Measurements from ENCODE around the gene NRCAM. TPM values are rescaled to one million over a fixed set of nuclear protein-coding genes. Genes with fewer than 3 reads are reported as not detected.
A peak's percentile ranks its signal among the peaks of the same experiment; 100 is the strongest.

NRCAM gene
- total RNA-seq, 1 experiment from 2014 or later, result 2.7 TPM

DNA sequence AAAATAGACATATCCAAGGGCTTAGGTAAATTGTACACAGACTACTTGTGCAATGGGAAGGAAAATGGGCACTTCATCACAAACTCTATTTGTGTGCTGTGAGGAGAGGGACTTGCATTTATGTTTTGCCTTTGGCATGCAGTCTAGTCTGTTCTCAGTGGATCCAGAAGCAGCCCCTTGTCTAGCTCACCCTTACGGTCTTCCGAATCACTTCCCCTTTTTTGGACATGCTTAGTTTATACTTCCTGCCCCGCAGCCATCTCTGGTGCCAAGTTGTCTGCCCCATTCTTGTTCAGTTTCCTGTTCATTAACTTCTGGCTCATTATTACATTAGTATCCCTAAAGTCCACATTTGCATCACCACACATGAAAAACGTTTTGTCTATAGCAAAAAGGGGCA lies 161.6 kb downstream of the NRCAM start (continued):
- TF ChIP-seq, protein P1, sequence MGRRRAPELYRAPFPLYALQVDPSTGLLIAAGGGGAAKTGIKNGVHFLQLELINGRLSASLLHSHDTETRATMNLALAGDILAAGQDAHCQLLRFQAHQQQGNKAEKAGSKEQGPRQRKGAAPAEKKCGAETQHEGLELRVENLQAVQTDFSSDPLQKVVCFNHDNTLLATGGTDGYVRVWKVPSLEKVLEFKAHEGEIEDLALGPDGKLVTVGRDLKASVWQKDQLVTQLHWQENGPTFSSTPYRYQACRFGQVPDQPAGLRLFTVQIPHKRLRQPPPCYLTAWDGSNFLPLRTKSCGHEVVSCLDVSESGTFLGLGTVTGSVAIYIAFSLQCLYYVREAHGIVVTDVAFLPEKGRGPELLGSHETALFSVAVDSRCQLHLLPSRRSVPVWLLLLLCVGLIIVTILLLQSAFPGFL (CRISPR knock-in tag; IDR thresholded peaks at IDR 0.05; ENCODE audit: borderline replicate concordance), result no peak
- TF ChIP-seq, protein P2, sequence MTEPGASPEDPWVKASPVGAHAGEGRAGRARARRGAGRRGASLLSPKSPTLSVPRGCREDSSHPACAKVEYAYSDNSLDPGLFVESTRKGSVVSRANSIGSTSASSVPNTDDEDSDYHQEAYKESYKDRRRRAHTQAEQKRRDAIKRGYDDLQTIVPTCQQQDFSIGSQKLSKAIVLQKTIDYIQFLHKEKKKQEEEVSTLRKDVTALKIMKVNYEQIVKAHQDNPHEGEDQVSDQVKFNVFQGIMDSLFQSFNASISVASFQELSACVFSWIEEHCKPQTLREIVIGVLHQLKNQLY (CRISPR knock-in tag; IDR thresholded peaks at IDR 0.05), result no peak
- TF ChIP-seq PRRX2 (CRISPR knock-in tag; IDR thresholded peaks at IDR 0.05) (no peak), HMGA2 (CRISPR knock-in tag; IDR thresholded peaks at IDR 0.05) (no peak), FOXP1 (CRISPR knock-in tag; IDR thresholded peaks at IDR 0.05; ENCODE audit: borderline replicate concordance) (no peak)
- TF ChIP-seq, protein P3, sequence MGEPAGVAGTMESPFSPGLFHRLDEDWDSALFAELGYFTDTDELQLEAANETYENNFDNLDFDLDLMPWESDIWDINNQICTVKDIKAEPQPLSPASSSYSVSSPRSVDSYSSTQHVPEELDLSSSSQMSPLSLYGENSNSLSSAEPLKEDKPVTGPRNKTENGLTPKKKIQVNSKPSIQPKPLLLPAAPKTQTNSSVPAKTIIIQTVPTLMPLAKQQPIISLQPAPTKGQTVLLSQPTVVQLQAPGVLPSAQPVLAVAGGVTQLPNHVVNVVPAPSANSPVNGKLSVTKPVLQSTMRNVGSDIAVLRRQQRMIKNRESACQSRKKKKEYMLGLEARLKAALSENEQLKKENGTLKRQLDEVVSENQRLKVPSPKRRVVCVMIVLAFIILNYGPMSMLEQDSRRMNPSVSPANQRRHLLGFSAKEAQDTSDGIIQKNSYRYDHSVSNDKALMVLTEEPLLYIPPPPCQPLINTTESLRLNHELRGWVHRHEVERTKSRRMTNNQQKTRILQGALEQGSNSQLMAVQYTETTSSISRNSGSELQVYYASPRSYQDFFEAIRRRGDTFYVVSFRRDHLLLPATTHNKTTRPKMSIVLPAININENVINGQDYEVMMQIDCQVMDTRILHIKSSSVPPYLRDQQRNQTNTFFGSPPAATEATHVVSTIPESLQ (CRISPR knock-in tag; IDR thresholded peaks at IDR 0.05), result no peak

DNA sequence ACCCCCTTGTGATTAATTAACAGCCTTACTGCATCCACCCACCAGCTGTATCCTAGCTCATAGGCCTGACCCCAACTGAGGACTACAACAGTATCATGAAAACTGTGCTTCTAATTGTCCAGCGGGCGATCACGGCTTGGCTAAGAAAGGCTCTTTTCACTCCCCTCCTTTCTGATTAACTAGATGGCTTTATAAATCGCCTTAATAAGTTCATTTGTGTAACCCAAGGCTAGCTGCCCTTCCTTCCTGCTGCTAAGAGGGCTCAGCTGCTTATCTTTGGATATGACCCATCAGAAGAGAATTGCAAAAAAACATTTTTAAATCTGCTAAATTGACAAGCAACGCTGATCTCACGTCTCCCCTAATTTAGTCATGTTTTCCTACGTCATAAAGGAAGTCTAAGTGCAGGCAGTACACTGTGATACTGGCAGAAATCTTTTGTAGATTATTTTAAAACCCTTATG lies 163.1 kb downstream of the NRCAM start:
- peak overlapping the region; percentile 55; the same call in 1 of the 2 replicates for H3K27ac Mint-ChIP-seq
- POLR2A ChIA-PET, result no interaction called here
- H3K4me1 Mint-ChIP-seq, result peaks cover 19% of the 10 kb centered on the region
- H3K4me3 Mint-ChIP-seq, result no peak overlapping the region
- CTCF ChIA-PET, result no interaction called here
- DNase-seq (ENCODE audit: low spot score) (no peak), ATAC-seq (no peak)
- no peaks in the 10 kb centered on the region for H3K9me3 Mint-ChIP-seq
- no peaks in the 10 kb centered on the region for H3K27me3 Mint-ChIP-seq (ENCODE audit: low read depth)
- no peaks in the 10 kb centered on the region for H3K36me3 Mint-ChIP-seq
- TF ChIP-seq, protein P4, sequence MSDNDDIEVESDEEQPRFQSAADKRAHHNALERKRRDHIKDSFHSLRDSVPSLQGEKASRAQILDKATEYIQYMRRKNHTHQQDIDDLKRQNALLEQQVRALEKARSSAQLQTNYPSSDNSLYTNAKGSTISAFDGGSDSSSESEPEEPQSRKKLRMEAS (CRISPR knock-in tag; IDR thresholded peaks at IDR 0.05), result no peak
- TF ChIP-seq, protein P5, sequence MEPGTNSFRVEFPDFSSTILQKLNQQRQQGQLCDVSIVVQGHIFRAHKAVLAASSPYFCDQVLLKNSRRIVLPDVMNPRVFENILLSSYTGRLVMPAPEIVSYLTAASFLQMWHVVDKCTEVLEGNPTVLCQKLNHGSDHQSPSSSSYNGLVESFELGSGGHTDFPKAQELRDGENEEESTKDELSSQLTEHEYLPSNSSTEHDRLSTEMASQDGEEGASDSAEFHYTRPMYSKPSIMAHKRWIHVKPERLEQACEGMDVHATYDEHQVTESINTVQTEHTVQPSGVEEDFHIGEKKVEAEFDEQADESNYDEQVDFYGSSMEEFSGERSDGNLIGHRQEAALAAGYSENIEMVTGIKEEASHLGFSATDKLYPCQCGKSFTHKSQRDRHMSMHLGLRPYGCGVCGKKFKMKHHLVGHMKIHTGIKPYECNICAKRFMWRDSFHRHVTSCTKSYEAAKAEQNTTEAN (CRISPR knock-in tag; IDR thresholded peaks at IDR 0.05), result no peak
- TF ChIP-seq ZNF263 (CRISPR knock-in tag; IDR thresholded peaks at IDR 0.05; ENCODE audit: low read depth), result no peak
- no peak for TF ChIP-seq ZNF317 (CRISPR knock-in tag; IDR thresholded peaks at IDR 0.05; ENCODE audit: borderline replicate concordance, low read depth)
- TF ChIP-seq ZNF396 (CRISPR knock-in tag; IDR thresholded peaks at IDR 0.05; ENCODE audit: borderline replicate concordance), result no peak
- no peak for TF ChIP-seq RELA (CRISPR knock-in tag; IDR thresholded peaks at IDR 0.05; ENCODE audit: borderline replicate concordance)
- TF ChIP-seq IRF2 (CRISPR knock-in tag; IDR thresholded peaks at IDR 0.05; ENCODE audit: borderline replicate concordance, low read depth), result no peak
- TF ChIP-seq CREB1 (CRISPR knock-in tag; IDR thresholded peaks at IDR 0.05), result no peak
- TF ChIP-seq ZNF121 (CRISPR knock-in tag; IDR thresholded peaks at IDR 0.05), result no peak
- TF ChIP-seq, protein P6, sequence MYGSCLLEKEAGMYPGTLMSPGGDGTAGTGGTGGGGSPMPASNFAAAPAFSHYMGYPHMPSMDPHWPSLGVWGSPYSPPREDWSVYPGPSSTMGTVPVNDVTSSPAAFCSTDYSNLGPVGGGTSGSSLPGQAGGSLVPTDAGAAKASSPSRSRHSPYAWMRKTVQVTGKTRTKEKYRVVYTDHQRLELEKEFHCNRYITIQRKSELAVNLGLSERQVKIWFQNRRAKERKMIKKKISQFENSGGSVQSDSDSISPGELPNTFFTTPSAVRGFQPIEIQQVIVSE (CRISPR knock-in tag; IDR thresholded peaks at IDR 0.05; ENCODE audit: borderline replicate concordance), result no peak
- no peak for TF ChIP-seq OVOL2 (CRISPR knock-in tag; IDR thresholded peaks at IDR 0.05; ENCODE audit: borderline replicate concordance)
- TF ChIP-seq RORB (CRISPR knock-in tag; IDR thresholded peaks at IDR 0.05), result no peak
- TF ChIP-seq, protein P7, sequence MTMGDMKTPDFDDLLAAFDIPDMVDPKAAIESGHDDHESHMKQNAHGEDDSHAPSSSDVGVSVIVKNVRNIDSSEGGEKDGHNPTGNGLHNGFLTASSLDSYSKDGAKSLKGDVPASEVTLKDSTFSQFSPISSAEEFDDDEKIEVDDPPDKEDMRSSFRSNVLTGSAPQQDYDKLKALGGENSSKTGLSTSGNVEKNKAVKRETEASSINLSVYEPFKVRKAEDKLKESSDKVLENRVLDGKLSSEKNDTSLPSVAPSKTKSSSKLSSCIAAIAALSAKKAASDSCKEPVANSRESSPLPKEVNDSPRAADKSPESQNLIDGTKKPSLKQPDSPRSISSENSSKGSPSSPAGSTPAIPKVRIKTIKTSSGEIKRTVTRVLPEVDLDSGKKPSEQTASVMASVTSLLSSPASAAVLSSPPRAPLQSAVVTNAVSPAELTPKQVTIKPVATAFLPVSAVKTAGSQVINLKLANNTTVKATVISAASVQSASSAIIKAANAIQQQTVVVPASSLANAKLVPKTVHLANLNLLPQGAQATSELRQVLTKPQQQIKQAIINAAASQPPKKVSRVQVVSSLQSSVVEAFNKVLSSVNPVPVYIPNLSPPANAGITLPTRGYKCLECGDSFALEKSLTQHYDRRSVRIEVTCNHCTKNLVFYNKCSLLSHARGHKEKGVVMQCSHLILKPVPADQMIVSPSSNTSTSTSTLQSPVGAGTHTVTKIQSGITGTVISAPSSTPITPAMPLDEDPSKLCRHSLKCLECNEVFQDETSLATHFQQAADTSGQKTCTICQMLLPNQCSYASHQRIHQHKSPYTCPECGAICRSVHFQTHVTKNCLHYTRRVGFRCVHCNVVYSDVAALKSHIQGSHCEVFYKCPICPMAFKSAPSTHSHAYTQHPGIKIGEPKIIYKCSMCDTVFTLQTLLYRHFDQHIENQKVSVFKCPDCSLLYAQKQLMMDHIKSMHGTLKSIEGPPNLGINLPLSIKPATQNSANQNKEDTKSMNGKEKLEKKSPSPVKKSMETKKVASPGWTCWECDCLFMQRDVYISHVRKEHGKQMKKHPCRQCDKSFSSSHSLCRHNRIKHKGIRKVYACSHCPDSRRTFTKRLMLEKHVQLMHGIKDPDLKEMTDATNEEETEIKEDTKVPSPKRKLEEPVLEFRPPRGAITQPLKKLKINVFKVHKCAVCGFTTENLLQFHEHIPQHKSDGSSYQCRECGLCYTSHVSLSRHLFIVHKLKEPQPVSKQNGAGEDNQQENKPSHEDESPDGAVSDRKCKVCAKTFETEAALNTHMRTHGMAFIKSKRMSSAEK (CRISPR knock-in tag; IDR thresholded peaks at IDR 0.05; ENCODE audit: borderline replicate concordance), result no peak
- TF ChIP-seq, protein P8, sequence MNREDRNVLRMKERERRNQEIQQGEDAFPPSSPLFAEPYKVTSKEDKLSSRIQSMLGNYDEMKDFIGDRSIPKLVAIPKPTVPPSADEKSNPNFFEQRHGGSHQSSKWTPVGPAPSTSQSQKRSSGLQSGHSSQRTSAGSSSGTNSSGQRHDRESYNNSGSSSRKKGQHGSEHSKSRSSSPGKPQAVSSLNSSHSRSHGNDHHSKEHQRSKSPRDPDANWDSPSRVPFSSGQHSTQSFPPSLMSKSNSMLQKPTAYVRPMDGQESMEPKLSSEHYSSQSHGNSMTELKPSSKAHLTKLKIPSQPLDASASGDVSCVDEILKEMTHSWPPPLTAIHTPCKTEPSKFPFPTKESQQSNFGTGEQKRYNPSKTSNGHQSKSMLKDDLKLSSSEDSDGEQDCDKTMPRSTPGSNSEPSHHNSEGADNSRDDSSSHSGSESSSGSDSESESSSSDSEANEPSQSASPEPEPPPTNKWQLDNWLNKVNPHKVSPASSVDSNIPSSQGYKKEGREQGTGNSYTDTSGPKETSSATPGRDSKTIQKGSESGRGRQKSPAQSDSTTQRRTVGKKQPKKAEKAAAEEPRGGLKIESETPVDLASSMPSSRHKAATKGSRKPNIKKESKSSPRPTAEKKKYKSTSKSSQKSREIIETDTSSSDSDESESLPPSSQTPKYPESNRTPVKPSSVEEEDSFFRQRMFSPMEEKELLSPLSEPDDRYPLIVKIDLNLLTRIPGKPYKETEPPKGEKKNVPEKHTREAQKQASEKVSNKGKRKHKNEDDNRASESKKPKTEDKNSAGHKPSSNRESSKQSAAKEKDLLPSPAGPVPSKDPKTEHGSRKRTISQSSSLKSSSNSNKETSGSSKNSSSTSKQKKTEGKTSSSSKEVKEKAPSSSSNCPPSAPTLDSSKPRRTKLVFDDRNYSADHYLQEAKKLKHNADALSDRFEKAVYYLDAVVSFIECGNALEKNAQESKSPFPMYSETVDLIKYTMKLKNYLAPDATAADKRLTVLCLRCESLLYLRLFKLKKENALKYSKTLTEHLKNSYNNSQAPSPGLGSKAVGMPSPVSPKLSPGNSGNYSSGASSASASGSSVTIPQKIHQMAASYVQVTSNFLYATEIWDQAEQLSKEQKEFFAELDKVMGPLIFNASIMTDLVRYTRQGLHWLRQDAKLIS (CRISPR knock-in tag; IDR thresholded peaks at IDR 0.05; ENCODE audit: borderline replicate concordance), result no peak
- no peak for TF ChIP-seq NFE2L1 (CRISPR knock-in tag; IDR thresholded peaks at IDR 0.05)
